Esophagus muscularis mucosa (tissue), 3 donors: ENCODE results near the gene TNFRSF19.

ENCODE experiments used
- EP300 ChIP-seq: sonication (generic); formaldehyde crosslinking; IDR thresholded peaks from one replicate; pipeline ENCODE4 v1.6.1; 2017; ENCODE audit warnings: antibody characterized with exemption
- TF ChIP-seq, protein P1 (sequence below), 3 experiments: fragments of 200-600 bp in 2 of 3; fragments of 450-650 bp in 1 of 3; sonication (generic) in 2 of 3; IDR thresholded peaks; one replicate each; pipeline ENCODE4 v1.5.1; 2017 to 2019; ENCODE audit warnings: antibody characterized with exemption in 3 of 3, mild to moderate bottlenecking in 2 of 3, moderate library complexity in 1 of 3

DNA sequence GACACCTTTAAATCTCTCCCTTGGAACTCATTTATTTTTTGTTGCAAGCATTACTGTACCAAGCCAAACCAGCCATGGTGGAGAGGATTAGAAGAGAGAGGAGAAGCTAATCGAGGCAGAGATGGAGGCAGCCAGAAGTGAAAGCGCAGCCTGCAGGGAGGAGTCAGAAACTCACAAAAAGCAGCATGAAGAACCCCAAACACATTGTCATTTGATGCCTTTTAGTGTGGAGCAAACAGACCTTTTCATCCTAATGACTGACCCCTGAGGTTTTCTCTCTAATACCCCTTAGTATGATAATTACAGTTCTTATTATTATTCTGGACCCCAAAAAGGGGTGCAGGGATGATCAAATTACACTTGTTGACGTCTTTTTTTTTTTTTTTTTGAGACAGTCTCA lies 62.5 kb downstream of the TNFRSF19 start:
- TF ChIP-seq, protein P1, sequence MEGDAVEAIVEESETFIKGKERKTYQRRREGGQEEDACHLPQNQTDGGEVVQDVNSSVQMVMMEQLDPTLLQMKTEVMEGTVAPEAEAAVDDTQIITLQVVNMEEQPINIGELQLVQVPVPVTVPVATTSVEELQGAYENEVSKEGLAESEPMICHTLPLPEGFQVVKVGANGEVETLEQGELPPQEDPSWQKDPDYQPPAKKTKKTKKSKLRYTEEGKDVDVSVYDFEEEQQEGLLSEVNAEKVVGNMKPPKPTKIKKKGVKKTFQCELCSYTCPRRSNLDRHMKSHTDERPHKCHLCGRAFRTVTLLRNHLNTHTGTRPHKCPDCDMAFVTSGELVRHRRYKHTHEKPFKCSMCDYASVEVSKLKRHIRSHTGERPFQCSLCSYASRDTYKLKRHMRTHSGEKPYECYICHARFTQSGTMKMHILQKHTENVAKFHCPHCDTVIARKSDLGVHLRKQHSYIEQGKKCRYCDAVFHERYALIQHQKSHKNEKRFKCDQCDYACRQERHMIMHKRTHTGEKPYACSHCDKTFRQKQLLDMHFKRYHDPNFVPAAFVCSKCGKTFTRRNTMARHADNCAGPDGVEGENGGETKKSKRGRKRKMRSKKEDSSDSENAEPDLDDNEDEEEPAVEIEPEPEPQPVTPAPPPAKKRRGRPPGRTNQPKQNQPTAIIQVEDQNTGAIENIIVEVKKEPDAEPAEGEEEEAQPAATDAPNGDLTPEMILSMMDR (IDR thresholded peaks at IDR 0.05): no peak
- TF ChIP-seq EP300: no peak
